Mucosa of descending colon (tissue), 3 donors: Measurements from ENCODE around the gene NIPAL3. TPM values are rescaled to one million over a fixed set of nuclear protein-coding genes. Genes with fewer than 3 reads are reported as not detected.
A peak's percentile ranks its signal among the peaks of the same experiment; 100 is the strongest.

ENCODE experiments used
- ATAC-seq: fragments of 200-7000 bp; cut with Tn5 transposase; one replicate; pipeline ENCODE4 v1.9.1; 2020; ENCODE audit warnings: mild to moderate bottlenecking, moderate library complexity
- DNase-seq, 3 donors: peaks; one replicate each; pipeline ENCODE4 v3.0.0-alpha.2; 2020
- H3K36me3 ChIP-seq: fragments of 200-600 bp; one replicate; pipeline ENCODE4 v1.8.0; 2021; ENCODE audit warnings: low read depth, mild to moderate bottlenecking
- H3K4me1 ChIP-seq: fragments of 200-600 bp; one replicate; pipeline ENCODE4 v1.8.0; 2021; ENCODE audit warnings: low read depth, mild to moderate bottlenecking
- H3K4me3 ChIP-seq: fragments of 200-600 bp; one replicate; pipeline ENCODE4 v1.8.0; 2021; ENCODE audit warnings: mild to moderate bottlenecking
- H3K9me3 ChIP-seq: fragments of 200-600 bp; one replicate; pipeline ENCODE4 v1.8.0; 2021; ENCODE audit warnings: mild to moderate bottlenecking
- CTCF ChIP-seq: fragments of 200-600 bp; IDR thresholded peaks from one replicate; pipeline ENCODE4 v1.8.0; 2022; ENCODE audit warnings: antibody characterized with exemption, mild to moderate bottlenecking
- intact Hi-C, 2 donors: fragments of 100-400 bp; cut with DNase I in 1 of 2; cut with micrococcal nuclease in 1 of 2; formaldehyde crosslinking; loops; one replicate each; pipeline versions ENCODE4 v1.11.0 to v1.11.1; 2022; cut with DNase I, micrococcal nuclease
- total RNA-seq, 3 donors: library from RNA; stranded (reverse); fragmentation: NEBNext Ultra II Directional in 2 of 3; extraction: Animal tissue kit (Norgen Biotek cat#: 25700) in 2 of 3; gene quantifications; one replicate each; pipeline versions ENCODE4 v1.2.1 to v1.2.4, GENCODE V29; 2021 to 2023
- donor health status: DM: no; HTN: no; CAD: no; lungs with moderate emphysema.
- donor health status: DM: no; HTN: no; CAD: no.
- donor health status: DM: no; HTN: yes; CAD: no.

NIPAL3 gene
- total RNA-seq, 3 donors from 2014 or later = 38.3 to 52.5 (median 40.7) TPM

DNA sequence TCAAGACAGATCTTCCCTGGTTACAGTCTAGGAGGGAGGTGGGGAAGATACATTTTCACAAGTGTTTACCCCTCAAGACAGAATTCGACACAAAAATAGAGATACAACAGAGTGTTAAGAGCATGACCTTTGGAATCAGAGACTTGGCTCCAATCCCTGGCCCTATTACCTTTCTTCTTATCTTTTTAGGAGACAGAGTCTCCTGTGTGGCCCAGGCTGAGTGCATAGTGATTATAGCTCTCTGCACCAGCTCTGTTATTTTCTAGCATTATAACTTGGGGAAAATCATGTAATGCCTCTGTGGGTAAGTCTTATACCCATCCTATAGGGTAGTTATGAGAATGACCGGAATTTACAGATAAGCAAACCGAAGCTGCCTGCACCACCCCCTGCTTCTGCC is 9.8 kb downstream of the NIPAL3 start:
- peak; percentile 86 for ATAC-seq
- TF ChIP-seq CTCF = no peak
- no peak overlapping the region for H3K4me3 ChIP-seq
- no peaks in the 10 kb centered on the region for H3K9me3 ChIP-seq
- peaks cover 17% of the 10 kb centered on the region for H3K4me1 ChIP-seq
- DNase-seq = peak in 1 of 3 donors; percentile 77
- intact Hi-C loops = no loop called here
- no peaks in the 10 kb centered on the region for H3K36me3 ChIP-seq

GRCh38 chr1:24425922-24426321 is 10.3 kb downstream of the NIPAL3 start:
- ATAC-seq = no peak
- Histone ChIP-seq H3K4me3 (no peak overlapping the region), H3K36me3 (no peaks in the 10 kb centered on the region), H3K4me1 (peaks cover 17% of the 10 kb centered on the region), H3K9me3 (no peaks in the 10 kb centered on the region)
- intact Hi-C loops = no loop called here
- no peak for DNase-seq
- TF ChIP-seq CTCF = no peak

DNA sequence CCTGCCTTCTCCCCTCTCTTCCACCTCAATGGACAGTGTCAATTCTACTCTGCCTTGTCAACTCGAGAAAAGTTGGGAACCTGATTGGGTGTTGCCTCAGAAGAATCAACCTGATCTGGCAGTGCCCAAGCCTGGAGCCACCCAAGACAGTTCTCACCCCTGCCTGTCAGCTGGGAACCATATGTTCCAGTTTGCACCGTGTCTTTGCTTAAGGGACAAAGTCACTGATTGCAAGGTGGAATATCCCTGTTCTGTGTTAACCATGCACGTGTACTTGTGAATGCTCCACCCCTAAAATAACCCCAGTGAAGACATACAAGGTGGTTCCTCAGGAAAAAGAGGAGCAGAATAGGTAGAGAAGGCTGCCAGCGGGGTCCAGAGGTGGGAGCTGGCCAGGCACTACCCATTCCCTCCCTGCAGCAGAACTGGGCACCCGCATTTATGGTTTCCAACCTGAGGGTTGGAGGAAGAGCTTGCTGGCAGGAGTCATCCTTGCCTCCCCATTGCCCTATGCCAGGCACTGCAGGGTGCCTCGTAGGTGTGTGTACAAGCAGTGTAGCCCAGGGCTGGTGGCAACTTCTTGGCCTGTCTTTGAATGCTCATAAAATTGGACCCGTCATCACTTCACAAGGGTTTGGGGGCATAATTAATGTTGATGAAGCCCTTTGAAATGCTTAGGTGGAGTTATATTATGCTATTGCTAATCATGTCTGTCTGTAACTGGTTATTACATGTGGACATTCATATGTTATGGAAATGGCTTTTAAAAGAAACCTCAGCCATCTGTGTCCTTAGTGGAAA is 11.3 kb downstream of the NIPAL3 start:
- H3K36me3 ChIP-seq = no peaks in the 10 kb centered on the region
- peaks cover 17% of the 10 kb centered on the region for H3K4me1 ChIP-seq
- ATAC-seq (peak; percentile 56), DNase-seq (no peak)
- TF ChIP-seq CTCF = no peak
- H3K9me3 ChIP-seq = no peaks in the 10 kb centered on the region
- intact Hi-C loops = no loop called here
- no peak overlapping the region for H3K4me3 ChIP-seq

- DNase-seq (no peak), ATAC-seq (no peak)
- peaks cover 17% of the 10 kb centered on the region for H3K4me1 ChIP-seq
- intact Hi-C loops = no loop called here
- H3K36me3 ChIP-seq = no peaks in the 10 kb centered on the region
- H3K9me3 ChIP-seq = no peaks in the 10 kb centered on the region
- no peak for TF ChIP-seq CTCF
- no peak overlapping the region for H3K4me3 ChIP-seq
These were observed 11.9 kb downstream of the NIPAL3 start for GRCh38 chr1:24427545-24427862.

DNA sequence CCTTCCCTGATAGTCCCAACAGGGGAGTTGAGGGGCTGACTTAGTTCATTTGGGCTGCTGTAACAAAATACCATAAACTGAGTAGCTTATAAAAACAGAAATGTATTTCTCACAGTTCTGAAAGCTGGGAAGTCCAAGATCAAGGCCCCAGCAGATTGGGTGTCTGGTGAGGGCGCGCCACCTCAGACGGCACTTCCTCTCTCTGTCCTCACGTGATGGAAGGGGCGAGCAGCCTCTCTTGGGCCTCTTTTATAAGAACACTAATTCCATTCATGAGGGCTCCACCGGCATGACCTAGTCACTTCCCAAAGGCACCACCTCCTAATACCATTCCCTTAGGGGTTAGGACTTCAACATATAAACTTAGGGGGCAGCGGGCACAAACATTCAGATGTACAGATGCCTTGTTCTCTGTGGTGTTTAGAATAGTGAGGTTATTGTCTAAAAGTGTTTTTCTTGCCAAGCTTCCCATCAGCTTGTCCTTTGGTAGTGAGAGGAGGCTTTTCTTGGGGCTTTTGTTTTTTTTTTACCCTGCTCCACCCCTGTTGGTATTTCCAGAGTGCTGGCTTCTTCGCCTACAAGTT is 20.3 kb downstream of the NIPAL3 start:
- TF ChIP-seq CTCF = no peak
- DNase-seq = no peak
- no peak overlapping the region for H3K4me3 ChIP-seq
- H3K9me3 ChIP-seq = no peaks in the 10 kb centered on the region
- ATAC-seq = no peak
- no peaks in the 10 kb centered on the region for H3K4me1 ChIP-seq
- H3K36me3 ChIP-seq = no peaks in the 10 kb centered on the region
- intact Hi-C loops = no loop called here
